CD14-positive monocyte (primary cell): Measurements from ENCODE around the gene OLFML3. TPM values are rescaled to one million over a fixed set of nuclear protein-coding genes. Genes with fewer than 3 reads are reported as not detected.

Experiments used
- DNase-seq, 3 donors: peaks; one replicate each; pipeline ENCODE4 v3.0.0-alpha.2; 2011 to 2022
- H2AFZ ChIP-seq: 2 replicates; pipeline ENCODE4 v1.6.0; 2012; ENCODE audit warnings: mild to moderate bottlenecking, low read depth, low read length, inconsistent platforms; ENCODE audit not compliant: insufficient read depth, poor library complexity, severe bottlenecking
- H3K27ac ChIP-seq, 2 donors: 1 replicate in 1 of 2; 2 replicates in 1 of 2; pipeline ENCODE4 v1.5.1; 2012 to 2013; ENCODE audit warnings: low read length in 2 of 2, control low read depth in 1 of 2, inconsistent platforms in 1 of 2, low read depth in 1 of 2, mild to moderate bottlenecking in 1 of 2
- H3K27me3 ChIP-seq, 2 donors: one replicate each; pipeline versions ENCODE4 v1.6.0 to v1.6.1; 2011 to 2013; ENCODE audit warnings: low read length in 2 of 2; ENCODE audit not compliant: control insufficient read depth in 2 of 2, insufficient read depth in 2 of 2
- H3K36me3 ChIP-seq, 2 donors: replicated peaks in 1 of 2; 1 replicate in 1 of 2; 2 replicates in 1 of 2; pipeline versions ENCODE4 v1.5.1 to v1.6.1; 2012 to 2013; ENCODE audit warnings: low read length in 2 of 2, control low read depth in 1 of 2, inconsistent platforms in 1 of 2, mild to moderate bottlenecking in 1 of 2; ENCODE audit not compliant: insufficient read depth in 2 of 2, control insufficient read depth in 1 of 2
- H3K4me1 ChIP-seq, 2 donors: 1 replicate in 1 of 2; 2 replicates in 1 of 2; pipeline versions ENCODE4 v1.5.1 to v1.6.1; 2012 to 2013; ENCODE audit warnings: low read length in 2 of 2, control low read depth in 1 of 2, inconsistent platforms in 1 of 2, mild to moderate bottlenecking in 1 of 2, moderate library complexity in 1 of 2; ENCODE audit not compliant: insufficient read depth in 2 of 2, control insufficient read depth in 1 of 2
- H3K4me2 ChIP-seq: replicated peaks from 2 replicates; pipeline ENCODE3; 2012; ENCODE audit warnings: low read length, moderate library complexity, mild to moderate bottlenecking; ENCODE audit not compliant: poor library complexity, severe bottlenecking; ENCODE audit errors: extremely low read depth
- H3K4me3 ChIP-seq, 3 experiments: fragments of 200-600 bp in 1 of 3; sonication (generic) in 1 of 3; replicated peaks in 1 of 3; 1 replicate in 2 of 3; 2 replicates in 1 of 3; pipeline ENCODE4 v1.5.1; 2011 to 2013; ENCODE audit warnings: low read length in 3 of 3, mild to moderate bottlenecking in 3 of 3, control low read depth in 2 of 3, low read depth in 2 of 3, inconsistent platforms in 1 of 3, moderate library complexity in 1 of 3
- H3K79me2 ChIP-seq: 2 replicates; pipeline ENCODE4 v1.6.0; 2012; ENCODE audit warnings: mild to moderate bottlenecking, control low read depth, inconsistent platforms, low read length, moderate library complexity; ENCODE audit not compliant: insufficient read depth
- H3K9ac ChIP-seq: 2 replicates; pipeline ENCODE4 v1.6.0; 2017; ENCODE audit warnings: low read length, mild to moderate bottlenecking; ENCODE audit not compliant: insufficient read depth, poor library complexity, severe bottlenecking
- H3K9me3 ChIP-seq, 2 donors: replicated peaks in 1 of 2; 1 replicate in 1 of 2; 2 replicates in 1 of 2; pipeline versions ENCODE4 v1.5.1 to v1.6.1; 2012 to 2013; ENCODE audit warnings: low read length in 2 of 2, control low read depth in 1 of 2; ENCODE audit not compliant: control insufficient read depth in 1 of 2, insufficient read depth in 1 of 2
- H4K20me1 ChIP-seq: 2 replicates; pipeline ENCODE4 v1.6.0; 2012; ENCODE audit warnings: mild to moderate bottlenecking, low read length, control low read depth, moderate library complexity; ENCODE audit not compliant: insufficient read depth
- H3K27ac Mint-ChIP-seq, 7 donors: one replicate each; pipeline ENCODE4 v1.8.0; 2020; ENCODE audit warnings: mild to moderate bottlenecking in 7 of 7, mixed read lengths in 7 of 7, moderate library complexity in 6 of 7, inconsistent platforms in 2 of 7
- H3K27me3 Mint-ChIP-seq, 3 donors: one replicate each; pipeline ENCODE4 v1.8.0; 2021 to 2022; ENCODE audit warnings: low read depth in 3 of 3, mild to moderate bottlenecking in 3 of 3, mixed read lengths in 3 of 3, moderate library complexity in 3 of 3, inconsistent platforms in 1 of 3
- H3K36me3 Mint-ChIP-seq, 2 donors: one replicate each; pipeline ENCODE4 v1.8.0; 2020; ENCODE audit warnings: mixed read lengths in 2 of 2, inconsistent platforms in 1 of 2, mild to moderate bottlenecking in 1 of 2
- H3K4me1 Mint-ChIP-seq: one replicate; pipeline ENCODE4 v1.8.0; 2020; ENCODE audit warnings: mild to moderate bottlenecking, mixed read lengths
- H3K4me3 Mint-ChIP-seq, 2 donors: one replicate each; pipeline ENCODE4 v1.8.0; 2020; ENCODE audit warnings: mild to moderate bottlenecking in 2 of 2, mixed read lengths in 2 of 2, moderate library complexity in 1 of 2
- H3K9me3 Mint-ChIP-seq, 7 donors: one replicate each; pipeline ENCODE4 v1.8.0; 2020 to 2022; ENCODE audit warnings: mixed read lengths in 7 of 7, mild to moderate bottlenecking in 6 of 7, moderate library complexity in 6 of 7, inconsistent platforms in 2 of 7
- WGBS: methylation state at CpG from one replicate; pipeline ENCODE4 v1.1.5; 2013; ENCODE audit warnings: missing lambda C conversion rate; ENCODE audit not compliant: insufficient coverage; 5-methylcytosine and 5-hydroxymethylcytosine counted together
- intact Hi-C, 2 donors: fragments of 100-400 bp; cut with micrococcal nuclease; formaldehyde crosslinking; loops; one replicate each; pipeline versions ENCODE4 v1.15.0 to v1.15.1; 2023
- polyA plus RNA-seq, 3 donors: library from polyadenylated mRNA; depleted of rRNA in 1 of 3; unstranded in 2 of 3; stranded (reverse) in 1 of 3; fragments of 300-500 nt in 2 of 3; fragments of >200 nt in 1 of 3; fragmentation: Illumina TruSeq in 2 of 3; gene quantifications; 1 replicate in 2 of 3; 2 replicates in 1 of 3; pipeline ENCODE4 v1.2.3, GENCODE V29; 2012 to 2021
- TF ChIP-seq, protein P1 (sequence below): fragments of 200-600 bp; IDR thresholded peaks from one replicate; pipeline ENCODE4 v1.8.0; 2022; ENCODE audit warnings: antibody characterized with exemption, mild to moderate bottlenecking

OLFML3 gene
- polyA plus RNA-seq, 3 donors: 0.08 to 0.37 (median 0.28) TPM

DNA sequence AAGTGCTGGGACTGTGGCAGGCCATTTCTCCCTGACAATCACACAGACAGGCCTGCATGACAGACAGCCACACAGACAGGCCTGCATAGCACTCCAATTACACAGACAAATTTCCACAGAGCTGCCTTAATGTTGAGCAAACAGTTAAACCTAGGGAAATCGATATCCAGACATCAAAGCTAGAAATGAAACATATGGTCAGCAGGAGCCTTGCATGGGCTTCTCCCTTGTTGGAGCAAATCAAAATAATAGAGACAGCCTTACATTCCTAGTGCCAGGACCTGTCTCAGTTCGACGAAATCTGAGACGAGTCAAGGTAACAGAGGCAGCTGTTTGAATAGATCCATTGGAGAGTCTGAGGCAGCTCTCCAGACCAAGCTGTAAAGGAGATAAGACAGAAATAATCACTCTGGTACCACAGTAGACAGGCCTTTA is 42.4 kb downstream of the OLFML3 start:
- Histone ChIP-seq H3K79me2 (no peaks in the 10 kb centered on the region), H2AFZ (no peak overlapping the region), H3K9ac (no peak overlapping the region), H3K4me1 (no peaks in the 10 kb centered on the region), H3K36me3 (no peaks in the 10 kb centered on the region), H3K9me3 (peaks cover 0 to 10% of the 10 kb centered on the region in 2 donors), H3K27me3 (no peaks in the 10 kb centered on the region), H3K4me2 (no peak overlapping the region), H3K27ac (no peak overlapping the region), H4K20me1 (no peaks in the 10 kb centered on the region), H3K4me3 (no peak overlapping the region)
- TF ChIP-seq, protein P1, sequence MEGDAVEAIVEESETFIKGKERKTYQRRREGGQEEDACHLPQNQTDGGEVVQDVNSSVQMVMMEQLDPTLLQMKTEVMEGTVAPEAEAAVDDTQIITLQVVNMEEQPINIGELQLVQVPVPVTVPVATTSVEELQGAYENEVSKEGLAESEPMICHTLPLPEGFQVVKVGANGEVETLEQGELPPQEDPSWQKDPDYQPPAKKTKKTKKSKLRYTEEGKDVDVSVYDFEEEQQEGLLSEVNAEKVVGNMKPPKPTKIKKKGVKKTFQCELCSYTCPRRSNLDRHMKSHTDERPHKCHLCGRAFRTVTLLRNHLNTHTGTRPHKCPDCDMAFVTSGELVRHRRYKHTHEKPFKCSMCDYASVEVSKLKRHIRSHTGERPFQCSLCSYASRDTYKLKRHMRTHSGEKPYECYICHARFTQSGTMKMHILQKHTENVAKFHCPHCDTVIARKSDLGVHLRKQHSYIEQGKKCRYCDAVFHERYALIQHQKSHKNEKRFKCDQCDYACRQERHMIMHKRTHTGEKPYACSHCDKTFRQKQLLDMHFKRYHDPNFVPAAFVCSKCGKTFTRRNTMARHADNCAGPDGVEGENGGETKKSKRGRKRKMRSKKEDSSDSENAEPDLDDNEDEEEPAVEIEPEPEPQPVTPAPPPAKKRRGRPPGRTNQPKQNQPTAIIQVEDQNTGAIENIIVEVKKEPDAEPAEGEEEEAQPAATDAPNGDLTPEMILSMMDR: no peak
- H3K4me3 Mint-ChIP-seq: no peak overlapping the region
- peaks cover 1 to 18% (median 7%) of the 10 kb centered on the region in 7 donors for H3K9me3 Mint-ChIP-seq
- H3K27me3 Mint-ChIP-seq: peaks cover 2 to 8% (median 7%) of the 10 kb centered on the region in 3 donors
- H3K27ac Mint-ChIP-seq: no peak overlapping the region
- WGBS: 100% methylated on average over 1 of the region's 4 CpGs
- no peaks in the 10 kb centered on the region for H3K4me1 Mint-ChIP-seq
- intact Hi-C loops: no loop called here
- no peaks in the 10 kb centered on the region for H3K36me3 Mint-ChIP-seq
- DNase-seq: no peak

DNA sequence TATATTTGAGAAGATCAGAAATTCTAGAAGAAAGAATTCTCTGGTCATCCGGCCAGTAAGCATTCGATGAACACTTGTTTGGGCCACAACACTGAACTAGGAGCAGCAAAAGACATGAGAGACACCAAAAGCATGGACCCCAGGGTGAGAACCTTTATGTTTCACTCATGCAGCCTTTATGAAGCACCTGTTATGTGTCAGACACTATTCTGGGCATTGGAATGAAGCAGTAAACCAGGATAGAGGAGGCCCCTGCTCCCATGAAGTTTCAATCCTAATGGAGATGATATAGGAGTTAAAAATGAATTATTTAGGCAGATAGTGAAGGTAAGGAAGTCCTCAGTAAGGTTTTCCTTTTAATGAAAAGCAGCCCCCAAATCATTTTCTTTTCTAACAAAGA is 43.6 kb downstream of the OLFML3 start:
- Histone ChIP-seq H3K9ac (no peak overlapping the region), H3K4me2 (no peak overlapping the region), H3K9me3 (peaks cover 0 to 10% of the 10 kb centered on the region in 2 donors), H3K4me3 (no peak overlapping the region), H2AFZ (no peak overlapping the region), H3K4me1 (no peaks in the 10 kb centered on the region), H3K27ac (no peak overlapping the region), H3K79me2 (no peaks in the 10 kb centered on the region), H3K36me3 (no peaks in the 10 kb centered on the region), H4K20me1 (no peaks in the 10 kb centered on the region), H3K27me3 (no peaks in the 10 kb centered on the region)
- Mint-ChIP-seq H3K4me1 (no peaks in the 10 kb centered on the region), H3K27me3 (peaks cover 0 to 9% (median 2%) of the 10 kb centered on the region in 3 donors), H3K27ac (no peak overlapping the region), H3K36me3 (no peaks in the 10 kb centered on the region), H3K9me3 (peaks cover 1 to 19% (median 7%) of the 10 kb centered on the region in 7 donors), H3K4me3 (no peak overlapping the region)
- 100% methylated on average over 2 of the region's 2 CpGs for WGBS
- intact Hi-C loops: no loop called here
- TF ChIP-seq, protein P1: no peak
- no peak for DNase-seq
